GM12878 (cell line): Measurements from ENCODE around the gene DLST. TPM values are rescaled to one million over a fixed set of nuclear protein-coding genes. Genes with fewer than 3 reads are reported as not detected.

Source experiments
- ATAC-seq: fragments of 200-7000 bp; cut with Tn5 transposase; 3 replicates; pipeline ENCODE4 v1.9.1; 2020; ENCODE audit warnings: mild to moderate bottlenecking, moderate library complexity
- BruUV-seq: library from RNA; stranded (reverse); fragments of 400-500 nt; replicated peaks from 2 replicates; lab custom pipeline; 2021; lab: Mats Ljungman, UMichigan
- CTCF ChIA-PET: fragments of 300-600 bp; sonication (Branson Sonifier 250); formaldehyde crosslinking; extraction: SDS; loops from one replicate; lab custom pipeline; 2021; ENCODE audit warnings: inconsistent platforms; lab: Yijun Ruan, JAX
- POLR2A ChIA-PET: fragments of 350-600 bp; formaldehyde crosslinking; extraction: SDS; loops from one replicate; lab custom pipeline; 2021; ENCODE audit warnings: inconsistent platforms; lab: Charles Lee
- RAD21 ChIA-PET: fragments of 300-600 bp; sonication (Branson Sonifier 250); formaldehyde crosslinking; loops from one replicate; lab custom pipeline; 2023; ENCODE audit warnings: antibody characterized with exemption; ENCODE audit not compliant: unreplicated experiment; lab: Charles Lee
- SMC1A ChIA-PET: fragments of 300-600 bp; sonication (Branson Sonifier 250); formaldehyde crosslinking; loops from one replicate; lab custom pipeline; 2023; ENCODE audit not compliant: unreplicated experiment, uncharacterized antibody; lab: Charles Lee
- DNase-seq: peaks from one replicate; pipeline ENCODE4 v3.0.0-alpha.2; 2011; ENCODE audit warnings: low read depth, low spot score
- FAIRE-seq: peaks from 3 replicates; lab custom pipeline; 2011; peaks lifted over from hg19 to GRCh38; lab: Jason Lieb, UNC
- H2AFZ ChIP-seq: 2 replicates; pipeline ENCODE4 v1.6.0; 2011; ENCODE audit warnings: low read depth, low read length, control low read depth; ENCODE audit not compliant: control insufficient read depth
- H3K27ac ChIP-seq: 2 replicates; pipeline ENCODE4 v1.5.1; 2011; ENCODE audit warnings: control low read depth; ENCODE audit not compliant: control insufficient read depth, insufficient read depth
- H3K27me3 ChIP-seq, 2 experiments: replicated peaks in 1 of 2; 2 replicates each; pipeline versions ENCODE4 v1.6.0 to v1.6.1; 2011; ENCODE audit warnings: low read length in 1 of 2; ENCODE audit not compliant: control insufficient read depth in 2 of 2, insufficient read depth in 2 of 2
- H3K36me3 ChIP-seq, 2 experiments: 2 replicates each; pipeline ENCODE4 v1.5.1; 2011; ENCODE audit warnings: low read length in 1 of 2; ENCODE audit not compliant: control insufficient read depth in 2 of 2, insufficient read depth in 2 of 2
- H3K4me1 ChIP-seq: 2 replicates; pipeline ENCODE4 v1.6.1; 2011; ENCODE audit warnings: mild to moderate bottlenecking, low read length, moderate library complexity, mixed read lengths; ENCODE audit not compliant: control insufficient read depth, insufficient read depth
- H3K4me2 ChIP-seq: 2 replicates; pipeline ENCODE4 v1.6.0; 2011; ENCODE audit warnings: control low read depth; ENCODE audit not compliant: control insufficient read depth, insufficient read depth
- H3K4me3 ChIP-seq: fragments of 200-600 bp; sonication (generic); 2 replicates; pipeline ENCODE4 v1.5.1; 2016
- H3K79me2 ChIP-seq: 2 replicates; pipeline ENCODE4 v1.6.0; 2011; ENCODE audit warnings: low read length; ENCODE audit not compliant: control insufficient read depth, insufficient read depth
- H3K9ac ChIP-seq: 2 replicates; pipeline ENCODE4 v1.8.0; 2011; ENCODE audit warnings: low read length, control low read depth, mixed read lengths; ENCODE audit not compliant: control insufficient read depth, insufficient read depth
- H3K9me3 ChIP-seq: replicated peaks from 3 replicates; pipeline ENCODE4 v1.5.1; 2011; ENCODE audit warnings: mild to moderate bottlenecking, low read length; ENCODE audit not compliant: control insufficient read depth, insufficient read depth
- H4K20me1 ChIP-seq: 2 replicates; pipeline ENCODE4 v1.6.0; 2011; ENCODE audit not compliant: control insufficient read depth, insufficient read depth
- ATF7 ChIP-seq: fragments of 450-650 bp; IDR thresholded peaks from 2 replicates; pipeline ENCODE4 v1.6.1; 2016; ENCODE audit warnings: low read depth, mild to moderate bottlenecking
- BCL11A ChIP-seq: IDR thresholded peaks from 2 replicates; pipeline ENCODE4 v1.6.1; 2011; ENCODE audit warnings: low read depth, low read length
- CBX3 ChIP-seq: fragments of 200-600 bp; sonication (generic); IDR thresholded peaks from 2 replicates; pipeline ENCODE4 v1.6.1; 2016; ENCODE audit warnings: low read depth, borderline replicate concordance
- IKZF1 ChIP-seq: fragments of 450-650 bp; conservative IDR thresholded peaks from 2 replicates; pipeline ENCODE4 v1.6.1; 2017; ENCODE audit warnings: antibody characterized with exemption, mild to moderate bottlenecking
- LARP7 ChIP-seq: fragments of 450-650 bp; IDR thresholded peaks from 2 replicates; pipeline ENCODE4 v1.6.1; 2017; ENCODE audit warnings: mild to moderate bottlenecking
- MYB ChIP-seq: fragments of 150-350 bp; IDR thresholded peaks from 2 replicates; pipeline ENCODE4 v1.6.1; 2014; ENCODE audit warnings: mild to moderate bottlenecking, low read depth, low read length, borderline replicate concordance
- NBN ChIP-seq: fragments of 450-650 bp; IDR thresholded peaks from 2 replicates; pipeline ENCODE4 v1.6.1; 2016
- NFXL1 ChIP-seq: fragments of 450-650 bp; IDR thresholded peaks from 2 replicates; pipeline ENCODE4 v1.6.1; 2017; ENCODE audit warnings: antibody characterized with exemption, mild to moderate bottlenecking, borderline replicate concordance
- NFYB ChIP-seq: IDR thresholded peaks from 2 replicates; pipeline ENCODE4 v1.6.1; 2011; ENCODE audit warnings: low read depth, mild to moderate bottlenecking, low read length, improper control_type of control experiment, moderate library complexity; ENCODE audit not compliant: insufficient read depth
- RAD51 ChIP-seq: fragments of 450-650 bp; IDR thresholded peaks from 2 replicates; pipeline ENCODE4 v1.6.1; 2016; ENCODE audit warnings: moderate library complexity, mild to moderate bottlenecking, inconsistent platforms
- RBBP5 ChIP-seq: fragments of 200-600 bp; sonication (generic); conservative IDR thresholded peaks from 2 replicates; pipeline ENCODE4 v1.6.1; 2016
- SMARCA5 ChIP-seq: fragments of 450-650 bp; IDR thresholded peaks from 2 replicates; pipeline ENCODE4 v1.6.1; 2017; ENCODE audit warnings: mild to moderate bottlenecking
- STAT1 ChIP-seq: fragments of 450-650 bp; conservative IDR thresholded peaks from 2 replicates; pipeline ENCODE4 v1.6.1; 2014; ENCODE audit warnings: antibody characterized with exemption, mild to moderate bottlenecking
- TARDBP ChIP-seq: IDR thresholded peaks from 2 replicates; pipeline ENCODE4 v1.6.1; 2016; ENCODE audit warnings: borderline replicate concordance
- TCF3 ChIP-seq: IDR thresholded peaks from 2 replicates; pipeline ENCODE4 v1.6.1; 2012; ENCODE audit warnings: low read depth, mild to moderate bottlenecking, low read length, borderline replicate concordance; ENCODE audit not compliant: insufficient read depth
- ZNF207 ChIP-seq: fragments of 450-650 bp; IDR thresholded peaks from 2 replicates; pipeline ENCODE4 v1.6.1; 2014; ENCODE audit warnings: antibody characterized with exemption, mild to moderate bottlenecking, borderline replicate concordance
- WGBS: methylation state at CpG from one replicate; pipeline ENCODE4 v1.1.6; 2016; ENCODE audit warnings: low lambda C conversion rate; ENCODE audit not compliant: insufficient replicate concordance, insufficient coverage; ENCODE audit errors: missing lambda C conversion rate; 5-methylcytosine and 5-hydroxymethylcytosine counted together
- in situ Hi-C: fragments of 300-500 bp; cut with MboI; formaldehyde crosslinking; loops from 9 replicates; pipeline ENCODE4 v1.14.3; 2018; ENCODE audit warnings: mixed read lengths
- intact Hi-C: fragments of 100-400 bp; cut with micrococcal nuclease; formaldehyde crosslinking; loops from one replicate; pipeline ENCODE4 v1.14.2; 2022; ENCODE audit not compliant: unreplicated experiment
- polyA plus RNA-seq, 11 experiments: library from polyadenylated mRNA; depleted of rRNA in 4 of 11; unstranded in 6 of 11; stranded (reverse) in 5 of 11; fragments of >200 nt; fragmentation: Nextera tagmentation in 4 of 11; fragmentation: Illumina TruSeq in 1 of 11; extraction: Ambion mirVana in 4 of 11; extraction: Trizol in 1 of 11; gene quantifications; 1 replicate in 1 of 11; 2 replicates in 10 of 11; pipeline versions ENCODE4 v1.2.1 to v1.2.3, GENCODE V29; 2011 to 2016; ENCODE audit warnings: inconsistent platforms in 2 of 11, missing spikeins in 2 of 11, low read depth in 1 of 11
- total RNA-seq, 4 experiments: library from RNA; depleted of rRNA in 3 of 4; stranded (reverse); fragments of >200 nt in 3 of 4; fragmentation: Illumina TruSeq in 1 of 4; extraction: Trizol in 1 of 4; gene quantifications; 2 replicates each; pipeline versions ENCODE4 v1.2.1 to v1.2.3, GENCODE V29; 2013 to 2021
- TF ChIP-seq, protein P1 (sequence below): fragments of 450-650 bp; IDR thresholded peaks from 2 replicates; pipeline ENCODE4 v1.6.1; 2016; ENCODE audit warnings: mild to moderate bottlenecking
- TF ChIP-seq, protein P2 (sequence below): IDR thresholded peaks from 2 replicates; pipeline ENCODE4 v1.6.1; 2011; ENCODE audit warnings: mild to moderate bottlenecking, low read depth, low read length, moderate library complexity; ENCODE audit not compliant: insufficient replicate concordance

The DLST gene
- total and polyA plus RNA-seq, 10 of the 15 experiments (the other 5 are each of a cell fraction or from before 2014, with no cell fraction given): 2.9 to 141 (median 67.7) TPM

- H3K27ac ChIP-seq: no peak overlapping the region
- H3K9me3 ChIP-seq: no peaks in the 10 kb centered on the region
- in situ Hi-C loops: no loop called here
- ChIA-PET SMC1A (interaction anchor here (0.6 to 11.1 kb wide), 25 partner anchors 9 to 442 kb away, joined by 3 to 165 read pairs (median 4); partner anchors contain the start of genes ACYP1, DLST, EIF2B2 and PROX2), CTCF (interaction anchor here (0.6 to 13.8 kb wide), 40 partner anchors 8 to 446 kb away, joined by 3 to 552 read pairs (median 4); partner anchors contain the start of genes ACYP1, DLST, EIF2B2 and PROX2), RAD21 (interaction anchor here (0.5 to 8.8 kb wide), 11 partner anchors 13 to 620 kb away, joined by 3 to 114 read pairs (median 6); partner anchors contain the start of gene DLST), POLR2A (no interaction called here)
- H3K79me2 ChIP-seq: no peaks in the 10 kb centered on the region
- no peak for DNase-seq
- 73% methylated on average over 10 of the region's 10 CpGs for WGBS
- no peaks in the 10 kb centered on the region for H4K20me1 ChIP-seq
- H3K9ac ChIP-seq: no peak overlapping the region
- H3K36me3 ChIP-seq: no peaks in the 10 kb centered on the region
- BruUV-seq: no TSS peak
- ATAC-seq: no peak
- FAIRE-seq: no peak
- intact Hi-C loops: loop anchor here (10.0 kb wide), 1 partner anchor 435 kb away; no protein-coding TSS in a partner anchor
- no peaks in the 10 kb centered on the region for H3K27me3 ChIP-seq
- no peak overlapping the region for H2AFZ ChIP-seq
- no peak overlapping the region for H3K4me2 ChIP-seq
- TF ChIP-seq TARDBP (no peak), SMARCA5 (no peak), NBN (no peak), MYB (no peak), RAD51 (no peak), CBX3 (no peak), ATF7 (no peak), LARP7 (no peak), NFXL1 (no peak), ZNF207 (no peak), IKZF1 (no peak), STAT1 (no peak), NFYB (no peak), TCF3 (no peak), RBBP5 (no peak), BCL11A (no peak)
- TF ChIP-seq, protein P1, sequence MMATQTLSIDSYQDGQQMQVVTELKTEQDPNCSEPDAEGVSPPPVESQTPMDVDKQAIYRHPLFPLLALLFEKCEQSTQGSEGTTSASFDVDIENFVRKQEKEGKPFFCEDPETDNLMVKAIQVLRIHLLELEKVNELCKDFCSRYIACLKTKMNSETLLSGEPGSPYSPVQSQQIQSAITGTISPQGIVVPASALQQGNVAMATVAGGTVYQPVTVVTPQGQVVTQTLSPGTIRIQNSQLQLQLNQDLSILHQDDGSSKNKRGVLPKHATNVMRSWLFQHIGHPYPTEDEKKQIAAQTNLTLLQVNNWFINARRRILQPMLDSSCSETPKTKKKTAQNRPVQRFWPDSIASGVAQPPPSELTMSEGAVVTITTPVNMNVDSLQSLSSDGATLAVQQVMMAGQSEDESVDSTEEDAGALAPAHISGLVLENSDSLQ: no peak
- TF ChIP-seq, protein P2, sequence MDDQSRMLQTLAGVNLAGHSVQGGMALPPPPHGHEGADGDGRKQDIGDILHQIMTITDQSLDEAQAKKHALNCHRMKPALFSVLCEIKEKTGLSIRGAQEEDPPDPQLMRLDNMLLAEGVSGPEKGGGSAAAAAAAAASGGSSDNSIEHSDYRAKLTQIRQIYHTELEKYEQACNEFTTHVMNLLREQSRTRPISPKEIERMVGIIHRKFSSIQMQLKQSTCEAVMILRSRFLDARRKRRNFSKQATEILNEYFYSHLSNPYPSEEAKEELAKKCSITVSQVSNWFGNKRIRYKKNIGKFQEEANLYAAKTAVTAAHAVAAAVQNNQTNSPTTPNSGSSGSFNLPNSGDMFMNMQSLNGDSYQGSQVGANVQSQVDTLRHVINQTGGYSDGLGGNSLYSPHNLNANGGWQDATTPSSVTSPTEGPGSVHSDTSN: no peak
- no peaks in the 10 kb centered on the region for H3K4me1 ChIP-seq
- no peak overlapping the region for H3K4me3 ChIP-seq
These were observed 21.8 kb upstream of the DLST start for GRCh38 chr14:74859757-74860552.
